DOHH2 (cell line): ENCODE results near the gene TNFRSF25.
A peak's percentile ranks its signal among the peaks of the same experiment; 100 is the strongest.
"Not testable (repeated sequence)": the region's sequence is repeated elsewhere in the genome, so short reads cannot be mapped to it uniquely, and the experiment has no call there.

Experiments used
- H3F3A ChIP-seq: fragments of 200-600 bp; sonication (generic), shearing (Covaris generic); 2 replicates; pipeline ENCODE4 v1.6.0; 2016; ENCODE audit warnings: antibody characterized with exemption, mild to moderate bottlenecking; ENCODE audit not compliant: control insufficient read depth, insufficient read depth
- H3K27ac ChIP-seq: fragments of 200-600 bp; sonication (generic); 2 replicates; pipeline ENCODE4 v1.5.1; 2014; ENCODE audit warnings: low read depth, mild to moderate bottlenecking, low read length, moderate library complexity
- H3K27me3 ChIP-seq: fragments of 200-600 bp; sonication (generic); 2 replicates; pipeline ENCODE4 v1.6.1; 2014; ENCODE audit warnings: mild to moderate bottlenecking, low read length, mixed read lengths; ENCODE audit not compliant: control insufficient read depth
- H3K36me3 ChIP-seq: fragments of 200-600 bp; sonication (generic); 2 replicates; pipeline ENCODE4 v1.6.1; 2014; ENCODE audit warnings: mild to moderate bottlenecking, low read length, moderate library complexity, mixed read lengths; ENCODE audit not compliant: control insufficient read depth
- H3K4me1 ChIP-seq: fragments of 200-600 bp; sonication (generic); 2 replicates; pipeline ENCODE4 v1.6.1; 2014; ENCODE audit warnings: mild to moderate bottlenecking, low read length, mixed read lengths; ENCODE audit not compliant: control insufficient read depth
- H3K4me2 ChIP-seq: fragments of 200-600 bp; sonication (generic); 2 replicates; pipeline ENCODE4 v1.6.0; 2014; ENCODE audit warnings: mild to moderate bottlenecking, low read length, moderate library complexity
- H3K4me3 ChIP-seq: fragments of 200-600 bp; sonication (generic); 2 replicates; pipeline ENCODE4 v1.5.1; 2014; ENCODE audit warnings: mild to moderate bottlenecking, low read length, mixed read lengths
- H3K79me2 ChIP-seq: fragments of 200-600 bp; sonication (generic); 2 replicates; pipeline ENCODE4 v1.6.1; 2014; ENCODE audit warnings: mild to moderate bottlenecking, low read length, mixed read lengths; ENCODE audit not compliant: control insufficient read depth
- H3K9me2 ChIP-seq: fragments of 200-600 bp; sonication (generic); replicated peaks from 2 replicates; pipeline ENCODE4 v1.6.1; 2014; ENCODE audit warnings: mild to moderate bottlenecking, low read length, mixed read lengths; ENCODE audit not compliant: control insufficient read depth
- H3K9me3 ChIP-seq: fragments of 200-600 bp; sonication (generic); 2 replicates; pipeline ENCODE4 v1.6.1; 2014; ENCODE audit warnings: antibody characterized with exemption, low read length, mixed read lengths; ENCODE audit not compliant: control insufficient read depth, insufficient read depth
- H4K20me1 ChIP-seq: fragments of 200-600 bp; sonication (generic); 2 replicates; pipeline ENCODE4 v1.6.0; 2014; ENCODE audit warnings: low read depth, mild to moderate bottlenecking, antibody characterized with exemption, low read length, moderate library complexity; ENCODE audit not compliant: control insufficient read depth, insufficient read depth
- EZH2phosphoT487 ChIP-seq: fragments of 200-600 bp; sonication (generic); IDR thresholded peaks from 2 replicates; pipeline ENCODE4 v1.6.1; 2017; ENCODE audit warnings: borderline replicate concordance, mild to moderate bottlenecking, antibody characterized with exemption, low read length, moderate library complexity, mixed read lengths
- TF ChIP-seq, protein P1 (sequence below): fragments of 200-600 bp; sonication (generic); IDR thresholded peaks from one replicate; pipeline ENCODE4 v1.5.1; 2014; ENCODE audit warnings: antibody characterized with exemption, mild to moderate bottlenecking, low read depth, low read length; ENCODE audit not compliant: poor library complexity, severe bottlenecking

Gene TNFRSF25

DNA sequence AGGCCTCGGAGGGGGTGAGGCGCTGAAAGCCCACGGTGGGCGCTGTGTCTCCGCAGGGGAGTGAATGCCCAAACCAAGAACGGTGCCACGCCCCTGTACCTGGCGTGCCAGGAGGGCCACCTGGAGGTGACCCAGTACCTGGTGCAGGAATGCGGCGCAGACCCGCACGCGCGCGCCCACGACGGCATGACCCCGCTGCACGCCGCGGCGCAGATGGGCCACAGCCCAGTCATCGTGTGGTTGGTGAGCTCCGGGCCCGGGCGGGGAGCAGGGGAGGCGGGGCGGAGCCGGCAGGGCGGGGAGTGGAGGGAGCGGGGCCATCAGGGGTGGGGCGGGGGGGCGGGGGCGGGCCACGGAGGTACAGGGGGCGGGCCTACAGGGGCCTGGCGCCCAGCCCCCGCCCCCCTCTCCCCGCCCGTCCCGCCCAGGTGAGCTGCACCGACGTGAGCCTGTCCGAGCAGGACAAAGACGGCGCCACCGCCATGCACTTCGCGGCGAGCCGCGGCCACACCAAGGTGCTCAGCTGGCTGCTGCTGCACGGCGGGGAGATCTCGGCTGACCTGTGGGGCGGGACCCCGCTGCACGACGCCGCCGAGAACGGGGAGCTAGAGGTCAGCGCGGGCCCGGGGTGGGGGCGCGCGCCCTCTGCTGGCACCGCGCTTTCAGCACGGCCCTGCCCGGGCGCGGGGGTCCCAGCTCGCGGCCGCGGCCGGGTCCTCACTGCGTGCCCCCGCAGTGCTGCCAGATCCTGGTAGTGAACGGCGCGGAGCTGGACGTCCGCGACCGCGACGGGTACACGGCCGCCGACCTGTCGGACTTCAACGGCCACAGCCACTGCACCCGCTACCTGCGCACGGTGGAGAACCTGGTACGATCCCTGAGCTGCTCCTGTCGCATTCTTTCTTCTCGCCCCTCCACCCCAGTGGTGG, 25.5 kb downstream of the TNFRSF25 start:
- Histone ChIP-seq H3F3A (no peaks in the 10 kb centered on the region), H3K9me2 (no peaks in the 10 kb centered on the region), H3K36me3 (no peaks in the 10 kb centered on the region), H3K4me1 (no peaks in the 10 kb centered on the region), H3K27ac (no peak overlapping the region), H3K9me3 (no peaks in the 10 kb centered on the region), H3K4me2 (peak overlapping the region; percentile 9; the same call in 1 of the 2 replicates), H3K79me2 (no peaks in the 10 kb centered on the region), H4K20me1 (peaks cover 7% of the 10 kb centered on the region; the same call in 1 of the 2 replicates), H3K4me3 (no peak overlapping the region), H3K27me3 (peaks cover 7% of the 10 kb centered on the region)
- TF ChIP-seq EZH2phosphoT487 = no peak
- TF ChIP-seq, protein P1, sequence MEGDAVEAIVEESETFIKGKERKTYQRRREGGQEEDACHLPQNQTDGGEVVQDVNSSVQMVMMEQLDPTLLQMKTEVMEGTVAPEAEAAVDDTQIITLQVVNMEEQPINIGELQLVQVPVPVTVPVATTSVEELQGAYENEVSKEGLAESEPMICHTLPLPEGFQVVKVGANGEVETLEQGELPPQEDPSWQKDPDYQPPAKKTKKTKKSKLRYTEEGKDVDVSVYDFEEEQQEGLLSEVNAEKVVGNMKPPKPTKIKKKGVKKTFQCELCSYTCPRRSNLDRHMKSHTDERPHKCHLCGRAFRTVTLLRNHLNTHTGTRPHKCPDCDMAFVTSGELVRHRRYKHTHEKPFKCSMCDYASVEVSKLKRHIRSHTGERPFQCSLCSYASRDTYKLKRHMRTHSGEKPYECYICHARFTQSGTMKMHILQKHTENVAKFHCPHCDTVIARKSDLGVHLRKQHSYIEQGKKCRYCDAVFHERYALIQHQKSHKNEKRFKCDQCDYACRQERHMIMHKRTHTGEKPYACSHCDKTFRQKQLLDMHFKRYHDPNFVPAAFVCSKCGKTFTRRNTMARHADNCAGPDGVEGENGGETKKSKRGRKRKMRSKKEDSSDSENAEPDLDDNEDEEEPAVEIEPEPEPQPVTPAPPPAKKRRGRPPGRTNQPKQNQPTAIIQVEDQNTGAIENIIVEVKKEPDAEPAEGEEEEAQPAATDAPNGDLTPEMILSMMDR = no peak

DNA sequence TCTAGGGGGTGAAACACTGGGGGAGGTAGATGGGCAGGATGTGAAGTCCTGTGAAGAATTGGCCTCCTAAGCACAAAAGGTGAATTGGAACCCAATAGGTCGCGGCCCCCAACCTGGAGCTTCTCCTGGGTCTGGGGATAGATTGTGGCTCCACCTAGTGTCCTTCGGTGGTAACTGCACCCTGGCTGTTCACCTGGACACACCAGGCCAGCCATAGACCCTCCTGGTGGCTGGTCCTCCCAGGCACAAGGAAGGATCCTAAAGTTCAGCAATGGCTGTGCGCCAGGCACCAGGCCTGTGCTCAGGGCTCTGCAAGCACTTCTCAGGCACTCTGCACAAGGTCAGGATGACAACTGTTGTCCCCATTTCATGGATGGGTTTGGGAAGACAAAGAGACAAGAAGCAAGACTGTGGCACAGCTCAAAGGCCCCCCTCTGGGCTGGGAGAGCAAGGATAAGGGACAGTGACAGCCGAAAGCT, 27.9 kb downstream of the TNFRSF25 start:
- H3K4me3 ChIP-seq = no peak overlapping the region
- H3F3A ChIP-seq = no peaks in the 10 kb centered on the region
- H3K79me2 ChIP-seq = no peaks in the 10 kb centered on the region
- H3K9me3 ChIP-seq = no peaks in the 10 kb centered on the region
- TF ChIP-seq, protein P1 = peak; percentile 89
- no peak for TF ChIP-seq EZH2phosphoT487
- no peaks in the 10 kb centered on the region for H3K4me1 ChIP-seq
- no peak overlapping the region for H3K27ac ChIP-seq
- no peaks in the 10 kb centered on the region for H3K9me2 ChIP-seq
- no peak overlapping the region for H3K4me2 ChIP-seq
- H3K36me3 ChIP-seq = no peaks in the 10 kb centered on the region
- H3K27me3 ChIP-seq = peaks cover 3% of the 10 kb centered on the region; the same call in 1 of the 2 replicates
- 0 out of 2 replicates have a peak, but pooled peaks cover 3% of the 10 kb centered on the region for H4K20me1 ChIP-seq

DNA sequence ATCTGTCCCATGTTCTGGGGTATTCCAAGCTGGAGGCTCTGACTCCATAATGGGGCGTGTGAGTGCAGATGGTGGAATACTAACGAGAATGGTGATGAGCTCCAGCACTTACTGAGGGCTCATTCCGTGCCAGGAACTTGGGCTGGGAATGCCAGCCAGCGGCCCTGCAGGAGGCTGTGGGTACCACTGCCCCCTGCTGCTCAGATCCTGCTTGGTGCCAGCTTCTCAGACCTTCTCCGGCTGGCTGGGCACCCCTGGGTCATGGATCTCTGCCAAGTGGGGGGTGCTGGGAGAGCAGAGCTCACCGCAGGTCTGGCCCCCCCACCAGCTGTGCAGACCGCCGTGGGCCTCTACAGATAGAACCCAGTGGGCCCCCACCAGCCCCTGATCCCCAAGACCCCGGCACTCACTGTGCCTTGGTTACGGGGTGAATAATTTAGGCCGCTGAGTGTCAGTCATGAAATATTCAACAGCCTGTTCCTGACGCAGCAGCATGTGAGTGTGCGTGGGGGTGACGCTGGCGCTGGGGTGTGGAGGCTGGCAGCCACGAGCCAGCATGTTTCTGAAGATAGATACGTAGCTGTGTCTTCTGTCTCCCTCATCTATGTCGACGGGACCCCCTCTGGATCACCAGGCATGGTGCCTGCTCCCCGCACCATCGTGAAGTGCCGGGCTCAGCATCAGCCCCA, 28.8 kb downstream of the TNFRSF25 start:
- H3K9me2 ChIP-seq, H3K4me1 ChIP-seq, H4K20me1 ChIP-seq, H3K4me3 ChIP-seq, H3K79me2 ChIP-seq, H3K36me3 ChIP-seq, H3K27ac ChIP-seq, H3K4me2 ChIP-seq, H3K9me3 ChIP-seq, H3K27me3 ChIP-seq, H3F3A ChIP-seq: not testable (repeated sequence)
- TF ChIP-seq, protein P1 = peak; percentile 23

DNA sequence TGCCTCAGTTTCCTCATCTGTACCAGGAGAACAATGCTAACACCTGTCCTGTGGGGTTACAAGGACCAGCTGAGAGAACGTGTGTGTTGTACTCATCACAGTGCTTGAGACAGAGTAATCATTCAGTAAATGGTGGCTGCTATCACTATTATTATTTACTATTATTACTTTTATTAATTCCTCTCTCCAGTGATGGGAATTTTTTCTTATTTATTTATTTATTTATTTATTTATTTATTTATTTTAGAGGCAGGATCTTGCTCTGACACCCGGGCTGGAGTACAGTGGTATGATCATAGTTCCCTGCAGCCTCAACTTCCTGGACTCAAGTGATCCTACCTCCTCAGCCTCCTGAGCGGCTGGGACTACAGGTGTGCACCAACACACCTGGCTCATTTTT, 29.7 kb downstream of the TNFRSF25 start:
- H3K27ac ChIP-seq, H3K79me2 ChIP-seq, H3K9me3 ChIP-seq, H3K4me2 ChIP-seq, H3K27me3 ChIP-seq, H3F3A ChIP-seq, H3K36me3 ChIP-seq, H3K9me2 ChIP-seq, H4K20me1 ChIP-seq, H3K4me1 ChIP-seq, H3K4me3 ChIP-seq: not testable (repeated sequence)
